Thyroid gland (tissue), 4 donors: ENCODE results near the gene BRK1. TPM values are rescaled to one million over a fixed set of nuclear protein-coding genes. Genes with fewer than 3 reads are reported as not detected.

Experiments
- DNase-seq, 2 donors: peaks; one replicate each; pipeline ENCODE4 v3.0.0-alpha.2; 2019
- H3K27ac ChIP-seq, 3 donors: fragments of 200-600 bp; sonication (generic); 1 replicate in 2 of 3; 2 replicates in 1 of 3; pipeline ENCODE4 v1.5.1; 2016 to 2019; ENCODE audit warnings: mild to moderate bottlenecking in 1 of 3, moderate library complexity in 1 of 3
- H3K27me3 ChIP-seq: fragments of 200-600 bp; sonication (generic); one replicate; pipeline ENCODE4 v1.5.1; 2019
- H3K36me3 ChIP-seq, 2 donors: fragments of 200-600 bp; sonication (generic); one replicate each; pipeline ENCODE4 v1.5.1; 2016 to 2019
- H3K4me1 ChIP-seq, 2 donors: fragments of 200-600 bp; sonication (generic); one replicate each; pipeline ENCODE4 v1.5.1; 2017 to 2019
- H3K4me3 ChIP-seq, 3 donors: fragments of 200-600 bp; sonication (generic); replicated peaks in 1 of 3; 1 replicate in 2 of 3; 2 replicates in 1 of 3; pipeline ENCODE4 v1.5.1; 2016; ENCODE audit warnings: mild to moderate bottlenecking in 1 of 3
- H3K9me3 ChIP-seq: fragments of 200-600 bp; sonication (generic); one replicate; pipeline ENCODE4 v1.5.1; 2017
- POLR2A ChIP-seq, 2 donors: fragments of 450-650 bp; IDR thresholded peaks; one replicate each; pipeline ENCODE4 v1.6.1; 2017; ENCODE audit warnings: antibody characterized with exemption in 2 of 2, mild to moderate bottlenecking in 2 of 2, moderate library complexity in 1 of 2
- WGBS, 2 donors: methylation state at CpG; one replicate each; pipeline ENCODE4 v1.1.5; 2017; 5-methylcytosine and 5-hydroxymethylcytosine counted together
- intact Hi-C: fragments of 100-400 bp; cut with DNase I; formaldehyde crosslinking; loops from one replicate; pipeline ENCODE4 v1.15.1; 2023
- total RNA-seq, 4 donors: library from RNA; depleted of rRNA; stranded (reverse); fragments of >200 nt; gene quantifications; one replicate each; pipeline ENCODE4 v1.2.3, GENCODE V29; 2016
- TF ChIP-seq, protein P1 (sequence below), 6 experiments: fragments of 200-600 bp in 3 of 6; fragments of 450-650 bp in 3 of 6; sonication (generic) in 3 of 6; IDR thresholded peaks; one replicate each; pipeline ENCODE4 v1.5.1; 2016 to 2019; ENCODE audit warnings: antibody characterized with exemption in 6 of 6, mild to moderate bottlenecking in 2 of 6, inconsistent platforms in 1 of 6, moderate library complexity in 1 of 6

BRK1 gene
- total RNA-seq, 4 donors from 2014 or later = 80.6 to 158 (median 108) TPM

DNA sequence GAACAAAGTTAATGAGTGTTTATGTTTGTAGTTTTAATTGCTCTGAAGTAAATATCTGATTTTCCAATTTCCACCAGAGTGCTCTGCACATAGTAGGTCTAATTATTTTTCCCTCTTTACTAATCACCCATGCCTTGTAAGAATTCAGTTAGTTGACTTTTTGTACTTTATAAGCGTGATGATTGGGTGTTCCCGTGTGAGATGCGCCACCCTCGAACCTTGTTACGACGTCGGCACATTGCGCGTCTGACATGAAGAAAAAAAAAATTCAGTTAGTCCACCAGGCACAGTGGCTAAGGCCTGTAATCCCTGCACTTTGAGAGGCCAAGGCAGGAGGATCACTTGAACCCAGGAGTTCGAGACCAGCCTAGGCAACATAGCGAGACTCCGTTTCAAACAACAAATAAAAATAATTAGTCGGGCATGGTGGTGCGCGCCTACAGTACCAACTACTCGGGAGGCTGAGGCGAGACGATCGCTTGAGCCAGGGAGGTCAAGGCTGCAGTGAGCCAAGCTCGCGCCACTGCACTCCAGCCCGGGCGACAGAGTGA, 25.6 kb downstream of the BRK1 start:
- DNase-seq = no peak
- H3K27me3 ChIP-seq = no peaks in the 10 kb centered on the region
- H3K36me3 ChIP-seq = no peaks in the 10 kb centered on the region
- H3K27ac ChIP-seq = peak overlapping the region in 2 of 3 donors; percentile 87 to 89
- TF ChIP-seq, protein P1, sequence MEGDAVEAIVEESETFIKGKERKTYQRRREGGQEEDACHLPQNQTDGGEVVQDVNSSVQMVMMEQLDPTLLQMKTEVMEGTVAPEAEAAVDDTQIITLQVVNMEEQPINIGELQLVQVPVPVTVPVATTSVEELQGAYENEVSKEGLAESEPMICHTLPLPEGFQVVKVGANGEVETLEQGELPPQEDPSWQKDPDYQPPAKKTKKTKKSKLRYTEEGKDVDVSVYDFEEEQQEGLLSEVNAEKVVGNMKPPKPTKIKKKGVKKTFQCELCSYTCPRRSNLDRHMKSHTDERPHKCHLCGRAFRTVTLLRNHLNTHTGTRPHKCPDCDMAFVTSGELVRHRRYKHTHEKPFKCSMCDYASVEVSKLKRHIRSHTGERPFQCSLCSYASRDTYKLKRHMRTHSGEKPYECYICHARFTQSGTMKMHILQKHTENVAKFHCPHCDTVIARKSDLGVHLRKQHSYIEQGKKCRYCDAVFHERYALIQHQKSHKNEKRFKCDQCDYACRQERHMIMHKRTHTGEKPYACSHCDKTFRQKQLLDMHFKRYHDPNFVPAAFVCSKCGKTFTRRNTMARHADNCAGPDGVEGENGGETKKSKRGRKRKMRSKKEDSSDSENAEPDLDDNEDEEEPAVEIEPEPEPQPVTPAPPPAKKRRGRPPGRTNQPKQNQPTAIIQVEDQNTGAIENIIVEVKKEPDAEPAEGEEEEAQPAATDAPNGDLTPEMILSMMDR (IDR thresholded peaks at IDR 0.05) = no peak
- TF ChIP-seq POLR2A (IDR thresholded peaks at IDR 0.05) = no peak
- H3K4me1 ChIP-seq = peaks cover 13 to 19% of the 10 kb centered on the region in 2 donors
- no peaks in the 10 kb centered on the region for H3K9me3 ChIP-seq
- WGBS, 2 donors = 87 to 89% methylated on average over 23 of the region's 23 CpGs
- intact Hi-C loops = loop anchor here (10.0 kb wide), 1 partner anchor 116 kb away; the partner anchor contains the start of gene FANCD2
- H3K4me3 ChIP-seq = peak overlapping the region in 1 of 3 donors; percentile 73

DNA sequence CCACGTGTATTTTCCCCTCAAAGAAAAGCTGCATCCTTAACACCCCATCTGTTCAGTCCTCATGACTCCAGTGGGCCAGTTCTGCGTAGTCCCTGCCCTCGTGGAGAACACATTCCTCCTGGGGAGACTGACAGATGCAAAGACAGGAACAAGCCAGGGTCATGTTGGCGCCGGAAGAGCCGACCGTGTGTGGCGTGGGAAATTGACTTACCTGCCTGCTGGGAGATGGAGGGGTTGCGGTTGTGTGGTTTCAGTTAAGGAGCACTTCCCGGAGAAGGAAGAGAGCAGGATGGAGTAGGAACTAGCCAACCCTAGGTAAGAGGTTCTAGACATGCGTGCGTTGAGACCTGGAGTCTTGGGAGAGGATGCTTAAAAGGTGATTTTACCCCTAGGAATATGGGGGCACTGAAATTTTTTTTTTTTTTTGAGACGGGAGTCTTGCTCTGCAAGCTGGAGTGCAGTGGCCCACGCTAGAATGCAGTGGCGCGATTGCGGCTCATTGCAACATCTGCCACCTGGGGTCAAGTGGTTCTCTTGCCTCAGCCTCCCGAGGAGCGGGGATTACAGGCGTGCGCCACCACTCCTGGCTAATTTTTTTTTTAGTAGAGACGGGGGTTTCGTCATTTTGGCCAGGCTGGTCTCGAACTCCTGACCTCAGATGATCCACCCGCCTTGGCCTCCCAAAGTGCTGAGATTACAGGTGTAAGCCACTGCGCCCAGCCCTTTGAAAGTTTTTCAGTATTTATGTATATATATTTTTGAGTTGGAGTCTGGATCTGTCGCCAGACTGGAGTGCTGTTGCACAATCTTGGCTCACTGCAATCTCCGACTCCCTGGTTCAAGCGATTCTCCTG, 27.5 kb downstream of the BRK1 start:
- intact Hi-C loops = loop anchor here (10.0 kb wide), 1 partner anchor 118 kb away; the partner anchor contains the start of gene FANCD2
- Histone ChIP-seq H3K27me3 (no peaks in the 10 kb centered on the region), H3K36me3 (peaks cover 0 to 2% of the 10 kb centered on the region in 2 donors), H3K27ac (peak overlapping the region in 1 of 3 donors; percentile 87), H3K4me3 (peak overlapping the region in 1 of 3 donors; percentile 73), H3K9me3 (no peaks in the 10 kb centered on the region), H3K4me1 (peaks cover 13 to 19% of the 10 kb centered on the region in 2 donors)
- 75 to 82% methylated on average over 29 of the region's 29 CpGs for WGBS, 2 donors
- TF ChIP-seq, protein P1 (IDR thresholded peaks at IDR 0.05) = no peak
- no peak for TF ChIP-seq POLR2A (IDR thresholded peaks at IDR 0.05)
- peak in 1 of 2 donors; percentile 15 for DNase-seq

DNA sequence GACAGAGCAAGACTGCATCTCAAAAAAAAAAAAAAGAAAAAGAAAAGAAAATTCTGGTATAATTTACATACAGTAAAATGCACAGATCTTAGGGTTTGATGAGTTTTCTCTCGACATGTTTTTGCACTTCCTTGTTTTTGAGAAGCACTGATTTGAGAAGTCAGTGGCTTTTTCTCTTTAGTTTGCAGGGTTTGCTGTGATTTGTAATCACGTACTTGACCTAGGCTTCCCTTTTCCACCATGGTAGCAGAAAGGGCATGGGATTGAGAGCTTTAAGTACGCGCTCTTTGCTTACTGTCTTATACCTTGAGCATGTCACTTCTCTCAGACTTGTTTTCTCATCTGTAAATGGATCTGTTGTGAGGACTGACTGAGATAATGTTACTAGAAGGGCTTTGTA, 30.2 kb downstream of the BRK1 start:
- Histone ChIP-seq H3K27me3 (no peaks in the 10 kb centered on the region), H3K4me3 (no peak overlapping the region), H3K27ac (no peak overlapping the region), H3K4me1 (peaks cover 13 to 19% of the 10 kb centered on the region in 2 donors), H3K9me3 (no peaks in the 10 kb centered on the region), H3K36me3 (peaks cover 15 to 19% of the 10 kb centered on the region in 2 donors)
- no peak for DNase-seq
- TF ChIP-seq POLR2A (IDR thresholded peaks at IDR 0.05) = no peak
- TF ChIP-seq, protein P1 (IDR thresholded peaks at IDR 0.05) = no peak
- intact Hi-C loops = loop anchor here (10.0 kb wide), 1 partner anchor 121 kb away; the partner anchor contains the start of gene FANCD2
- WGBS, 2 donors = 86 to 89% methylated on average over 4 of the region's 4 CpGs

DNA sequence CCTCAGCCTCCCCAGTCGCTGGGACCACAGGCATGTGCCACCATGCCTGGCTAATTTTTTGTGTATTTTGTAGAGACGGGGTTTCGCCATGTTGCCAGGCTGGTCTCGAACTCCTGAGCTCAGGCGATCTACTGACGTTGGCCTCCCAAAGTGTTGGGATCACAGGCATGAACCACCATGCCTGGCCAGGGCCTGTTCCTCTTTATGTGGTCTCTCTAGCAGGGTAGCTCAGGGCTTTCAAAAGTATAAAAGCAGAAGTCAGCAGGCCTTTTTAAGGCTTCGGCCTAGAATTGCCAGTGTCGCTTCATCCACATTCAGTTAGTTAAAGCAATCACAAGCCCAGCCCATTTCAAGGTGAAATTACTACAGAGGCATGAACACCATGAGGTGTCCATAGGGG, 33.8 kb downstream of the BRK1 start:
- intact Hi-C loops = loop anchor here (10.0 kb wide), 1 partner anchor 124 kb away; the partner anchor contains the start of gene FANCD2
- 95 to 97% methylated on average over 8 of the region's 8 CpGs for WGBS, 2 donors
- TF ChIP-seq, protein P1 (IDR thresholded peaks at IDR 0.05) = no peak
- no peak for TF ChIP-seq POLR2A (IDR thresholded peaks at IDR 0.05)
- peaks cover 0 to 2% of the 10 kb centered on the region in 2 donors for H3K4me1 ChIP-seq
- H3K27me3 ChIP-seq = no peaks in the 10 kb centered on the region
- no peak overlapping the region for H3K4me3 ChIP-seq
- H3K27ac ChIP-seq = no peak overlapping the region
- no peak for DNase-seq
- no peaks in the 10 kb centered on the region for H3K9me3 ChIP-seq
- H3K36me3 ChIP-seq = peaks cover 22 to 46% of the 10 kb centered on the region in 2 donors
